H54 (cell line): Measurements from ENCODE around the gene ZMAT5.

ENCODE experiments used
- DNase-seq: peaks from one replicate; pipeline ENCODE4 v3.0.0; 2011; ENCODE audit warnings: low spot score, mixed read lengths; ENCODE audit not compliant: insufficient read length
- FAIRE-seq: peaks from 3 replicates; lab custom pipeline; 2011; peaks lifted over from hg19 to GRCh38; lab: Jason Lieb, UNC
- POLR2A ChIP-seq: IDR thresholded peaks from 2 replicates; pipeline ENCODE4 v1.6.1; 2011; ENCODE audit warnings: low read depth, mild to moderate bottlenecking, low read length

Gene ZMAT5

DNA sequence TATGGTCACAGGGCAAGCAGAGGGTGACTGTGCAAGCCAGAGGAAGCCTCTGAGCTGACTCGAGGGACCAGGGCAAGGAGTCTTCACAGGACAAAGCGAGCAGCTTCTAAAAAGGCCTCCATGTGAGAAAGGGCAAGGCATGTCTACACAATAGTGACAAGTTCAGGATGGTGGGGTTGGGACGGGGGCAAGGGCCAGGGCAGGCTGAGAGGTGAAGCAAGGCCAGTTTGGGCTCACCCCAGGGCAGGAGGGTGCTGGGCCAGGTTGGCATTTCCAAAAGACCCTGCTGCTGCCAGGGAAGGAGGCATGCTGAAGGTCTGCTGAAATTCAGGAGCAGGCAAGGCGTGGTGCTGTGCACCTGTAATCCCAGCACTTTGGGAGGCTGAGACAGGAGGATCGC lies 59.3 kb downstream of the ZMAT5 start:
- no peak for DNase-seq
- TF ChIP-seq POLR2A: no peak
- FAIRE-seq: no peak

DNA sequence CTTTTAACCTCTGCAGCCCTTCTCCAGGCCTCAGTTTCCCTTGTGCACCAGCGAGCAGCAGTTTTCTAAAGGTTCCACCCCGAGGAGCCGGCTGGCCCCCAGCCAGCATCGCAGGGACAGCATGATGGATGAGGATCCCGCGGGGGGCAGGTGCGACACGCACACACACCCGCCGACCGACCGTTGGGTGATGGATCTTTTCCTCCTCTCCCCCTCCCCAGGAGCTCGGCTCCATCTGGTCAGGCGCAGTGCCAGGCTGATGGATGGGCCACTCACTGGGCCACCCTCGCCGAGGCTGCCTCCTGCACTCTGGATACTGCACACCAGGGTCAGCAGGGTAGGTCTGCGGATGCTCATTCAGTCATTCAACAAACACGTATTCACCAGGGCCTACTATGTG lies 59.8 kb downstream of the ZMAT5 start:
- no peak for DNase-seq
- no peak for TF ChIP-seq POLR2A
- FAIRE-seq: no peak

DNA sequence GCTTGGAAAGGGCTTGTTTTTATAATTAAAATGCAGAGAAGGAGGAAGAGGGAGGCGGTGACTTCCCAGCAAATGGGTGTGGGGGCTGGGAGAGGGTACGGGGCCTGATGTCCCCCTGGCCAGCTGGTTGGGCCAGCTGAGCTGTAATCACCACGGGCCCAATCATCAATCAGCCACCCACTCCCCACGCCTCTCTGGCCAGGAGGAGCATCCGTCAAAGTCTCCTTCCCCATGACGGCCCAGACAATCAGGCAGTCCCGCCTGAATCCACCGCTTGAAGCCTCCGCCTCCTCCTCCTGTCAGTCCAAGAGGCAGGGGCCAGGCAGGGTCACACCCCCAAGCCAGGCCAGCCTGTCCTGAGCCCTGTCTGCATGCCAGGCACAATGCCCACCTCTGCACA lies 60.3 kb downstream of the ZMAT5 start:
- DNase-seq: no peak
- no peak for FAIRE-seq
- TF ChIP-seq POLR2A: no peak

- no peak for FAIRE-seq
- TF ChIP-seq POLR2A: no peak
Measured at GRCh38 chr22:29705651-29706050, 61.2 kb downstream of the ZMAT5 start.

DNA sequence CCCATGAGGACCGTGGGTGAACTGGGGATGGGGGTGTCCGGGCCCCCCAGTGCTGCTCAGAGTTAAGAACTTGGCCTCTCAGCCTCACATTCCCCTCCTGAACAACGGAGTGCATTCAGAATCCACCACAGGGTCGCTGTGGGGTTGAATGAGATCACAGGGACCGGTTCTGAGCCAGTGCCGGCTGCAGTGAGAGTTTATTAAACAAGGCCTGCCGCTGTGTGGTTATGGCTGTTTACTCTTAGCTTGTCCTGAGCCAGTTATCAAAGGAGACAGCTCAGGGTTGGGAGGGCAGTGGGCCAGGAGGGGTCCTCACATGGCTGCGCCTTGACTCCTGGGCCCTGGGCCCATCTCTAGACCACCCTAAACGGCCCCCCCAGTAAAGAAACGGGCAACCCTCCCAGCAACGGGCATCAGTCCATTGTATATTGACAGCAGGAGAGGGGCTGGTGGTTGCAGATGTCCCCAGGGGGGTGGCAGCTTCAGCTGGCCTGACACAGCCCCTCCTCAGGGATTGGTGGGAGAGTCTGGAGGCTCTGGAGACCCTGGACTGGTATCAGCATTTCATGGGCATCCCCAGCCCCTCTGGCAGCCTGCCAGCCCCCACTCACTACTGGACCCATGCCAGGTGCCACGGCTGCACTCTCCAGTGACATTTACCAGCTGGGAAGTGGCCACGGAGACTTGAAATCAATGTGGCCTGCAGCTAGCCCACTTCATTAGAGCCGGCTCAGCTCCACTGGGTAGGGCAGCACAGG lies 62.1 kb downstream of the ZMAT5 start:
- DNase-seq: no peak
- FAIRE-seq: no peak
- TF ChIP-seq POLR2A: no peak

More at GRCh38 chr22:29705651-29706050, 61.2 kb downstream of the ZMAT5 start:
- no peak for DNase-seq

- TF ChIP-seq POLR2A: no peak
- DNase-seq (no peak), FAIRE-seq (no peak)
Measured at GRCh38 chr22:29703569-29704195, 63.1 kb downstream of the ZMAT5 start.

- no peak for FAIRE-seq
- DNase-seq: no peak
- TF ChIP-seq POLR2A: no peak
Measured at GRCh38 chr22:29702931-29703501, 63.8 kb downstream of the ZMAT5 start.

DNA sequence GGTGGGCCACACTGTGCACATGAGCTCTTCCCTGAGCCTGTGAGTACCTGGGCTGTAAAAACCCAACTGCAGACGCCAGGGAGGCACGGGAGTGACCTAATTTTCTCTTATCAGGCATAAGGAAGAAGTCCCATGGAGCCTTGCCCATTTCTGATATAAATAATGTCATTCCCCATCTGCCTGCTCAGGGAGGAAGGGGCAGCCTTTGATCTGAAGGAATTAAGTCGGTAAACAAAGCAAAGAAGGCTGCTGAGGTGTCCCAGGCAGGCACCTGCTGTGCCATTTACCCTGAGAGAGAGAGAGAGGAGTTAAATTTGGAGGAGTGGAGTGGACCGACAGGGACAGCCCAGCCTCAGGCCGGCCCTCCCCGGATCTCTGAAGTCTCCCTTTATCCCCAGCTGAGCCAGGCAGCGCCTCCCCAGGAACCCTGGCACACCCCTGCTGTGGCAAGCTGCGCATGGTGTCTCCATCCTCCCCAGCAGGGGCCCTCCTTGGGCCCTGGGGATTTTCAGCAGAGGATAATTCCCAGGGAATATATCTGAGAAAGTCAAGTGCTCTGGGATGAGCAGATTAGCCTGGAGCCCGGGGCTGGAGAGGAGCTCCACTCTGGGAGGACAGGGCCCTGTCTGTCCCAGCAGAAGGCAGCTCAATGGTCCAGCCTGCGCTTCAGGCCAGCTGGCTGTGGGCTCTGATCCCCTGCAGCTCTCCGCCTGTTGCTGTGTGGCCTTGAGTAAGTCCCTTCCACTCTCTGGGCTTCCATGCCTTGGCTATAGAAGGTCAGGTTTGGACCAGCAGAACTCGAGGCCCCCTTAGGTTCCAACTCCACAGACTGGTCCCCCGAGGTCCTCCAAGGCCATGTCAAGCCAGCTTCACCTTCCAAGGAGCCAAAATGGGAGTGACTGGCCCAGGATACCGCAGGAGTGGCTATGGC lies 64.5 kb downstream of the ZMAT5 start:
- TF ChIP-seq POLR2A: no peak
- peak; percentile 64 for DNase-seq
- FAIRE-seq: peak; percentile 43

DNA sequence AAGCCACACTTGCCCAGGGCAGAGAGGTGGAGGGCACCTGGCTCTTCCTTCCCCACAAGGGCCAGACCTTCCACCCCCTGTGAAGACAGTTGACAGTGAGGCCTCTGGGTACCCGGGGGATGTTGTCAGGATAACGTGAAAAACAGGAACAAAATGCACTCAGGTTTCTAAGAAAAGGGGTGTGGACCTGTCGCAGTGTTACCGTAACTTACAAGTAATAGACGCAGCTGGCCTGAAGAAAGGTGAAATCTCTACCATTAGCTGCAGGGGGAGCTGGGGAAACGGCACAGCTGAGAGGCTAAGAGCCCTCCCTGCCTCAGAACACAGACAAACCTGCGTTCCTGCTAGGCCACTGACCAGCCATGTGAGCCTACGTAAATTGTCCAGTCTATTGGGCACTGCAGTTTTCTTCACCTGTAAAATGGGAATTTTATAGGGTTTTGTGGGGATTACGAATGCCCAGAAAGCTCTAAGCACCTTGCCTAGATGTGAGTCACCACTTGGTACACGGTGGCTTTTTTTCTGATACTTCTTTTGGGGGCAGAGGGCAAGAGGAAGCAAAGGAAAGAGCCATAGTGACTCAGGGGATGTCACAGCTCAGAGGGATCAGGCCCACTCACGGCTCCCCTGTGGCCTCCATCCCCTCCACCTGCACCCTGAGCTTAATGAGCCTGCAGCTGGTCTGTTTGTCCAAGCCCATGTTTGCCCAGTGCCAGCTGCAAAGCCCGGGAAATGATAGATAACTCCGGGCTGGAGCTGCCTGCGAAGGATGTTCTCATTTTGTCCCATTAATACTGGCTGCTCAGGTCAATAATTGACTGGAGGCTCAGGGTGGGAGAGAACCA lies 65.4 kb downstream of the ZMAT5 start:
- DNase-seq (no peak), FAIRE-seq (peak; percentile 55)
- TF ChIP-seq POLR2A: no peak

GRCh38 chr22:29700900-29701154 lies 66.0 kb downstream of the ZMAT5 start:
- TF ChIP-seq POLR2A: no peak
- no peak for FAIRE-seq
- DNase-seq: no peak

DNA sequence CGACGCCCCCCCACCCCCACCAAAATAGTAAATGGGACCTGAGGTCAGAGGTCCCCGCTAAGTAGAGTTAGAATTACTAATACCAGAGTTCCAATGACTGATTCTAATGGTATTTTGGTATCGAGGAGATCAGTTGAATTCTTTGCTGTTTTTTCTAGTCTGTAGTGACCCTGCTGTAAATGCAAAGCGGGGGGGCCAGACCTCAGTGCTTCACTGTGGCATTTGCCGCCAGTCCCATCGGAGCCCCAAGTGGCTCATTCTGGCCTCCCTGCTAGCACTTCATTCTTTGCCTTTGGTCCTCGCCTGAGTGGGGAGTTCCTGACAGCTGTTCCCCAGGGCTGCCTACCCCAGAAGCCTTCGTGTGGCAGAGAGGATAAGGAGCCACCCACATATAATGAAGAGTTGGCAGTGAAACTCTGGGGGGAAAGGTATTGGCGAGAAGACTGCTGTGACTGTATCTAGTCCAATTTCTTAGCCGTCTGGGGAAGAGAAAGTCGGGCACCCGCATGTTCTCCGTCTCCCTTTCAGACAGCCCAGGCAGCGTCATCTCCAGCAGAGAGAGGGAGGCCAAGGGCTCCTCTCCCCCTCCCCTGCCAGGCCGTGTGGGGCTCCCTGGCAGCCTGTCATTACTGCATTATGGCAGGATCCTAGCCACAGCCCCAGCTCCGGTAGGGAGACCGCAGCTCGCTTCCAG lies 66.5 kb downstream of the ZMAT5 start:
- no peak for FAIRE-seq
- DNase-seq: no peak
- no peak for TF ChIP-seq POLR2A

- no peak for TF ChIP-seq POLR2A
- DNase-seq (no peak), FAIRE-seq (no peak)
Measured at GRCh38 chr22:29697853-29698598, 68.8 kb downstream of the ZMAT5 start.
